Stimulated activated CD8-positive, alpha-beta memory T cell treated with anti-CD3 and anti-CD28 coated beads, Interleukin-7, amount 100 ng/mL, for 1 hour (primary cell): ENCODE measurements around the gene HIPK4.
A peak's percentile ranks its signal among the peaks of the same experiment; 100 is the strongest.

ENCODE experiments used
- DNase-seq, 2 donors: peaks; one replicate each; pipeline ENCODE4 v3.0.0-alpha.2; 2020; ENCODE audit warnings: low read depth in 2 of 2

Gene HIPK4

DNA sequence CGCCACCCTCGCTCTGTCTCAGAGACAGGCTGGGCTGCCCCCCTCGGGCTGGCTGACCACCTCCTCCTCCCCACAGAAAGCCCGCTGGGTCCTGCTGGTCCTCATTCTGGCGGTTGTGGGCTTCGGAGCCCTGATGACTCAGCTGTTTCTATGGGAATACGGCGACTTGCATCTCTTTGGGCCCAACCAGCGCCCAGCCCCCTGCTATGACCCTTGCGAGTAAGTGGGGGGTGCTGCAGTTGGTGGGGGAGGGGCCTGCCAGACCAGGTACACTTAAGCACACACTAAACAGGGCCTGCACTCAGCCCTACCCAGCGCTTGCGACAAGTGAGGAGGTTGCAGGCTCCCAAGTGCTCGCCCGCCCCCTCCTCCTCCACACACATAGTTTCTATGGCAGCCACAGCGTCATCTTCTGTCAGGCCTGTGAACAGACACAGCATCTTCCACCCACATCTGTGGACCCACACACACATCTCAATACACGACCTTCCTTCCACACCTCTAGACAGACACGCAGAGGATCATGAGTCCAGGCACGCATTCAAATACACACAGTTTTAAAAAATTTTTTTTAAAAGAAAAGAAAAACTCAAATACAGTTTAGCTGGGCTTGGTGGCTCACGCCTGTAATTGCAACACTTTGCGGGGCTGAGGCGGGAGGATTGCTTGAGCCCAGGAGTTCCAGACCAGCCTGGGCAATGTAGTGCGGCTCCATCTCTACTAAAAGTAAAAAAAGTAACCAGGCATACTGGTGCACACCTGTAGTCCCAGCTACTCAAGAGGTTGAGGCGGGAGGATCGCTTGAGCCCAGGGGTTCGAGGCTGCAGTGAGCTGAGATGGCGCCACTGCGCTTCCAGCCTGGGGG, 23.1 kb downstream of the HIPK4 start:
- no peak for DNase-seq

DNA sequence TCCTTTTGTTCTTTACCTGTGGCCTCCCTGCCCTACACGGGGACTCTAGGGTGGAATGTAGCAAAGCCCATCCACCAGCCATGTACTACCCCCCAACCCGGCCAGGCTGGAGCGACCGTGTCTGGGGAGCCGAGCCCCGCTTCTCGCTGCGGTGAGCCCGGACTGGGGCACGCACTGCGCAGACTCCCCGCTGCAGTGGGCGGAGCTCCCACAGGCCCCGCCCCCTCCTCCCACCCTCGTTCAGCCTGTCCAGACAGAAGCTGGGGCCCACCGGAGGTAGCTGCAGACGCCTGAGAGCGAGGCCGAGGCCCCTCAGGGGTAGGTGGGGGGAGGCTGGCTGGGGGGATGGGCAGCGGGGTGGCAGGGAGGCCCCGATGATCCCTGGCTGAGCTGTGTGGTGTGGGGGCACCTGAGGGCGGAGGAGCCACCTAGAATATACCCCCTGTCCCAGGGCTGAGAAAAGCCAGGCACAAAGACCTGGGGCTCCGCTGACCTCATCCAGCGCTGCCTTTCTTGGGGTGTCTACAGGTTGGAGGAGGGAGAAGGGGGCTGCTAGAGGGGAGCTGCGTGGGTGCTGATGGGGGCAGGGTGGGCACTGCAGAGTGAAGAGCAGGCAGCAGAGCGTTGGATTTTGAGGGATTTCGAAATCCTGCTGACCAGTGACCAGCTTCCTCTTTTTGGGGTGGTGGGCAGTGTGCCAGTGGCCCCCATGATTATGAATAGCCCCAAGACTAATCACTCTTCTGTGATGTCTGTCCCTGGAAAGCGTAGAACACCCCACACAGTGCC, 24.2 kb downstream of the HIPK4 start:
- DNase-seq = peak in 1 of 2 donors; percentile 6

DNA sequence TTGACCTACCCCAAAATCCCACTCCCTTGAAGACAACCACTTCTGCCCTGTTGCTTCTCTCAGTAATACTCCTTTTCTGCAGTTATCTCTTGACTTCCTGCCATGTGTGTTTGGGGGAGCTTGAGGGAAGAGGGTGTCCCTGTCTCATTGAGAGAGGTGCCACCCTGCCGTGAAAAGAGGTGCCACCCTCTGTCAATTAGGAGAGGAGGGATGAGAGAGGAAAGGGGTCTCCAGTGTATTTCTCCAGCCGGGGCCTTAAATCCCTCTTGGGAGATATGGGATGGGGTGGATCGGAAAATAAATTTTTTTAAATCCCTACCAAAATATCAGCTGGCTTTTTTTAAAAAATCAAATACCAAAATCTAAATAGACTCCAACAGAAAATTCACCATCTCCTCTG, 25.0 kb downstream of the HIPK4 start:
- no peak for DNase-seq

DNA sequence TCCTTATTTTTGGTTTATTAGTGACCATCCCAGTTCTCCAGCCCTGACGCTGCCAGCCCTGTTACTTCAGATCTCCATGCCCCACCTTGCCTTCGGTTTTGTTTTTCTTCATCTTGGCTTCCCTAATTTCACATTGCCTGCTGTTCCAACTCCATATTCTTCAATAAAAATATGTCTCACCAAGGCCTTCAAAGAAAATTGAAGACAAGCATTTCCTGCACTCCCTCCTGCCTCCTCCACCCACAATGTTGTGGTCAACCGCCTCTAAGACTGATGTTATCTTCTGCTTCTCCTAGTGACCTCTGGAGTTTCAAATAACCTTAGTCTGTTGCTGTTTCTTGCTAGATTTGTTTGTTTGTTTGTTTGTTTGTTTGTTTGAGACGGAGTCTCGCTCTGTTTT, 26.9 kb downstream of the HIPK4 start:
- DNase-seq = no peak

DNA sequence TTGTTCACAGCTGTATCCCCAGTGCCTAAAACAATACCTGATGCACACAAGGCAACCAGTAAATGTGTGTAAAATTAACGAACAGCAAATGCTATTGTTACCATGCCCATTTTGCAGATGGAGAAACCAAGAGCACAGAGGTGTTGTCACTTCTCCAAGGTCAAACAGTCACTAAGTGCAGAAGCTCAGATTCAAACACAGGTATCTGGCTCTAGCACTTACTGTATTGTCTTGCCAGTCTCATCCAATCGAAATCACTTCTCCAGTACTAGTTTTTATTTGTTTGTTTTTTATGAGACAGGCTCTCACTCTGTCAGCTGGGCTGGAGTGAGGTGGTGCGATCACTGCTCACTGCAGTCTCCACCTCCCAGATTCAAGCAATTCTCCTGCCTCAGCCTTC, 27.8 kb downstream of the HIPK4 start:
- no peak for DNase-seq

DNA sequence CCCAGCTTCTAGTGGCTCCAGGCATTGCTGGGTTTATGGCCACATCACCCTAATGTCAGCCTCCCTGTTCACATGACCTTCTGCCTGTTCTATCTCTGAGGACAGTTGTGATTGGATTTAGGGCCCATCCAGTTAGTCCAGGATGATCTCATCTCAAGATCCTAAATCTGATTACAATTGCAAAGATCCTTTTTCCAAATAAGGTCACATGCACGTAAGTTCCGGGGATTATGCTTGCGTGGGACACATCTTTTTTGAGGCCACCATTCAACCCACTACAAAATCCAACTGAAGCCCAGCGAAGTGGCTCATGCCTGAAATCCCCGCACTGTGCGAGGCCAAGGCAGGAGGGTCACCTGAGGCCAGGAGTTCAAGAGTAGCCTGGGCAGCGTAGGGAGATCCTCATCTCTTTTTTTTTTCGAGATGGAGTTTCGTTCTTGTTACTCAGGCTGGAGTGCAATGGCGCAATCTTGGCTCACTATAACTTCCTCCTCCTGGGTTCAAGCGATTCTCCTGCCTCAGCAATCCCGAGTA, 29.2 kb downstream of the HIPK4 start:
- no peak for DNase-seq

DNA sequence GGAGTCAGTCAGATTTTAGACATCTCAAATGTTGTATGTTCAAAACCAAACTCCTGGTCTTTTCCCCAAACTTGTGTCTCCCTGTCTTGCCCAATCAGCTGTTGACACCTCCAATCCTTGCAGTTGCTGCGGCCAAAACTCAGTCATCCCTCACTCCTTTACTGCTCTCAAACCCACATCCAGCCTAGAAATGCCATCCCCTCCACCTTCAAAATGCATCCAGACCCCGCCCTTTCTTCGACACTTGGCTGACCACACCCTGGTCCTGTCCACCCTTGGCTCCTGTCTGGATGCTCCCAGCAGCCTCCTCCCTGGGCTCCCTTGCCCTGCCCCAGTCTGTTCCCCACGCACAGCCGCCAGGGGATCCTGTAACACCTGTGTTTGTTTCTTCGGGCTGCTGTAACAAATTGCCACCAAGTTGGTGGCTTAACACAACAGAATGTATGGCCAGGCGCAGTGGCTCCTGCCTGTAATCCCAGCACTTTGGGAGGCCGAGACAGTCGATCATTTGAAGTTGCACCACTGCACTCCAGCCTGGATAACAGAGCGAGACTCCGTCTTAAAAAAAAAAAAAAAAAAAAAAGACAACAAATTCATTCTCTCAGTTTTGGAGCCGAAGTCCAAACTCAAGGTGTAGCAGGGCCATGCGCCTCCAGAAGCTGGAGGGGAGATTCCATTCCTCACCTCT, 29.8 kb downstream of the HIPK4 start:
- no peak for DNase-seq

DNA sequence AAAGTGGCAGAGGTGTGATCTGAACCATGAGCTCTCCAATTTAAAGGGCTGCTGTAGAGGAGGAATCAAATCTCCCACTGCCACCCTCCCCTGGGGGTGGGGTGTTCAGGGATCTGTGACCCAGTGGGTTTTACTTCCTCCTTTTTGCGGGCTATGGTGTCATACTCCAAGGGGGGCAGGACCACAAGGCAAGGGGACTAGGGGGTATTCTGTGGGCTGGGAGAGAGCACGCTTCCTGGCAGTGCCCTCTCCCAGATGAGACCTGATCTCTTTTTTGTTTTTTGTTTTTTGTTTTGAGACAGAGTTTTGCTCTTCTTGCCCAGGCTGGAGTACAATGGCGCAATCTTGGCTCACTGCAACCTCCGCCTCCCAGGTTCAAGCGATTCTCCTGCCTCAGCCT, 31.2 kb downstream of the HIPK4 start:
- no peak for DNase-seq

DNA sequence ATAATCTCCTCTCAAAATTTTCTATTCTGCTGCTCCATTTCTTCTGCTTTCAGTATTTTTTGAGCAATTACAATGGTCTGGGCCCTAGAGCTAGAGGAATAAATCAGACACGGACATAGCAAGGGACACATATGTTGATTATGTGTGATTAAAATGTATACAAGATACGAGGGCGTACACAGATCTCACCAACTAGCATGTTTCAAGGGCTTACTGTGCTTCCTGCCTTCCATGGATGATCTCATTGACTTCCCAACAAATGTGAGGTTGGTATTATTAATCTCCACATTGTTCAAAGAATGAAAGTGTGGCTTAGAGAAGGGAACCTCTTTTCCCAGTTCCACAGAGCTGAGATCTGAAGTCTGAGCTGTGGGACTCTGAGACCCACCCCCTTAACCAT, 32.3 kb downstream of the HIPK4 start:
- DNase-seq = no peak

DNA sequence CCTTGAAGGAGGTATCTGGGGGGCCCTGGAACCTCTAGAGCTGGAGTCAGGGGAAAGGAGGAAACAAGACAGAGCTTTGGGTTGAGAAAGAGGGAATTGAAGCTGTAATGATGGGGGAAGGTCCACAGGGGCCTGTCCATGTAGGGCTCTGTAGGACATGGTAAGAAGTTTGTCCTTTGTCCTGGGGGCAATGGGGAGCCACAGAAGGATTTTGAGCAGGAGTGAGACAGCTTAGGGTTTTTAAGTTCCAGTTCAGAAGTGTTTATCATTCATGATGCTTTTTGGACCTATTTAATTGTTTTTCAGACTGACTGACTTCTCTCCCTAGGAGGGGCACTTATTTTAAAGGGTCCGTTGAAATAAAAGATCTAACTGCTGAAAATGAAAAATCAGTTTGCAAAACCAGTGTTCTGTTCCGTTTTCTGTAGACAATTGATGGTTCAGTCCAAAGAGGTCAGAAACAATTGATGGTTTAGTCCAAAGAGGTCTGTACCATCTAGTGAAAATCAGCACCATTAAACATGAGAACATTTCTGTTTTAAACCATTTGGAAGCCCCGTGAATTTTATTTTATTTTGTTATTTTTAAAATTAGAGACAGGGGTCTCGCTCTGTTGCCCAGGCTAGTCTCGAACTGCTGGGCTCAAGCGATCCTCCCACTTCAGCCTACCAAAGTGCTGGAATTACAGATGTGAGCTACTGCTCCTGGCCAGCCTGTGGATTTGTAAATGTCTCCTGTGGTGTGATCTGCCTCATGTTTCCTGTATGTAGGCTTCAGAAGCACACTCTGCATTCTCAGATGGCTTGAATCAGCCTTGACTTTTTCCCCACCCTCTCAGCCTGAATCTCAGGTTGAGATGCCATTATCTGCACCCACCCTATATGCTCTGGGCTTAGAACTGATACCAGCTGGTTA, 33.0 kb downstream of the HIPK4 start:
- no peak for DNase-seq

DNA sequence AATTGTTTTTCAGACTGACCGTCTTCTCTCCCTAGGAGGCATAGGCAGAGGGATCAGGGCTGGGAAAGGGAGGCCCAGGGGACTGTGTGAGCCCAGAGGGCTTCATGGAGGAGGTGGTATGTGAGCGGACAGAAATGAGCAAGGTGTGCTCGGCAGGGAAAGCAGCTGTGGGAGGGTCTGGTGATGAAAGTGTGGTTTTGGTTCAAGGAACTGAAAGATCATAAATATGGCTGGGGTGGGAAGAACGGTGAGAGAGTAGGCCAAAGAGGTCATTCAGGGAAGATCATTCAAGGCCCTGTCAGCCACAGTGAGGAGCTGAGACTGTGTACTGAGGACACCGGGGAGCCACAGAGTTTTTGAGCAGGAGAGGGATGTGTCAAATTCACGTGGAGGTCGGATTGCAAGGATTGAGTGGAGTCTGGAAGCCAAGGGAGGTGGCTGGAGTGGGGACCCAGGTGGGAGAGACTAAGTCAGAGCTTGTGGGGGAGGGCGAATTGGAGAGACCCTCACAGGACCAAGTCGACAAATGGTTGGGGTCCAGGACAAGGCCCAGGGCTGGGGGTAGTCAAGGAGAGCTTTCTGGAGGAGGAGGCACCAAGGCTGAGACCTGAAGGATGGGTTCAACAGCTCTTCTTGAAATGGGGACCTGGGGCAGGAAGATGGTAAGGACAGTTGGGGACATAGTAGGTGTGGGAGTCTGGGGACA, 33.9 kb downstream of the HIPK4 start:
- DNase-seq = no peak

DNA sequence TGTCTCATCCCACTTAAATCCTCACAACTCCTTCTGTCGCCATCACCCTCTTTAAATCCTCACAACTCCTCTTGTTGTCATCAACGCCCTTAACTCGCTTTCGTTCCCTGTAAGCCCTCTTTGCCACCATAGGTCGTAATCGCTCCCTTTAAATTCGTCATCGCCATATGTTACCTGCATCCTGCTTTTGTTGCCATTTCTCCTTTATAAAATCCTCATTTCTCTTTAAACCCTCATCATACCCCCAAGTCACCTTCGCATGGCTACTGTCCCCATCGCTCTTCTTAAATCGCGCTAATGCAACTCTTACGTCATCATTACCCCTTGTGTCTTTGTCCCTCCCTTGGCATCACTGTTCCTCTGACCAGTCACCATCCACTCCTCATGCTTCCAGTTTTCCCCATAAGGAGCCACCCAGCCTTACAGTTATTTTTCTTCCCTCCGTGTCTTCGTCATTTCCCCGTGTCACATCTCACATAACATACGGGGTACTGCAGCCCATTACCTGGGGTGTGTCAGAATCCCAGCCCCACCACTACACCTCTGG, 40.9 kb downstream of the HIPK4 start:
- no peak for DNase-seq

DNA sequence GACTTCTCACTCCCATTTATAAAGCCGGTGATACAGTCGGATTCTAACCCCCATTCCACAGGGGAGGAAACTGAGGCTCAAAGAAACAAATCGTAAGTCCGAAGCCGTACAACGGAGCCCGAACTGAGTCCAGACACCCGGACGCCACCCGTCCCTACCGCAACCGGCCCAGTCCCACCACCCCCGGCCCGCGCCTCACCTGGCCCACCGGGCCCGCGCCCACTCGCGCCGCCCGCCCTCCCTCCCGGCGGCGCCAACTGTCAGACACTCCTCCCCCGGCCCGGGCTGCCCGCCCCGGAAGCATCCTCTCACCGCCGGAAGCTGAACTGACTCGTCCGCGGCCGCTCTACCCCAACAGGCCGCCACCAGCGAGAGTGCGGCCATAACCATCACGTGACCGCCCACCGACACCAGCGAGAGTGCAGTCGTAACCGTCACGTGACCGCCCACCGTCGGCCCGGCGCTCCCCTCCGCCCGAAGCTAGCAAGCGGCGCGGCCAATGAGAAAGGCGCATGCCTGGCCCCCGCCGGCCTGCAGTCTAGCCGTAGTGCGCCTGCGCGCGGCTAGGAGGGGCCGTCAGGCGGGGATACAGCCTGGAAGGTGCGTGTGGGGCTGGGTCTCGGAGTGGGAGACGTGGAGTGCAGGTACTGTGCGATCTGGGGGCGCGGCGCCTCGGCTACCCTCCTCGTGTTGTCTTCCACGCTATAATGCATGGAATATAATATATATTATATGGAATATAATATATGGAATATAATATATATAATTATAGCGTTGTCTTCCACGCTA, 41.7 kb downstream of the HIPK4 start, which contains the start of the genes C19orf47 and PLD3:
C19orf47 (minus strand) TSS at position 273 of the 789 bp plus-strand sequence. CDS start 6,540 bp downstream, outside the sequence.
PLD3 (plus strand) TSS at position 571 of the 789 bp plus-strand sequence. CDS start 17,789 bp downstream, outside the sequence.
- DNase-seq = peak; percentile 94 to 96

DNA sequence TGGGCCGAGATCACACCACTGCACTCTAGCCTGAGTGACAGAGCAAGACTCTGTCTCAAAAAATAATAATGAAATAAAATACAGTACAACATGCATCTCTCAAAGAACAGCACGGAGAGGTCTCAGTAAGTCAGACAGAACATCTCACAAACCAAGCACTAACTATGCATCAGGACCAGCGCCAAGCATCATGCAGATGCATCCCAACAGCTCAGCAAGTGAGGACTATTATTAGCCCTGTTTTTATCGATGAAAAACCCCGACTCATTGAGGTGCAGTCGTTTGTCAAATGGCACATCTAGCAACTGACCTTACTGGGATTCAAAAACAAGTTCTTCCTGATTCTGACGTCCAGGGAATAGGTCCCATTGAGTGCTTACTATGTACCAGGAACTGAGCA, 45.6 kb downstream of the HIPK4 start:
- no peak for DNase-seq

DNA sequence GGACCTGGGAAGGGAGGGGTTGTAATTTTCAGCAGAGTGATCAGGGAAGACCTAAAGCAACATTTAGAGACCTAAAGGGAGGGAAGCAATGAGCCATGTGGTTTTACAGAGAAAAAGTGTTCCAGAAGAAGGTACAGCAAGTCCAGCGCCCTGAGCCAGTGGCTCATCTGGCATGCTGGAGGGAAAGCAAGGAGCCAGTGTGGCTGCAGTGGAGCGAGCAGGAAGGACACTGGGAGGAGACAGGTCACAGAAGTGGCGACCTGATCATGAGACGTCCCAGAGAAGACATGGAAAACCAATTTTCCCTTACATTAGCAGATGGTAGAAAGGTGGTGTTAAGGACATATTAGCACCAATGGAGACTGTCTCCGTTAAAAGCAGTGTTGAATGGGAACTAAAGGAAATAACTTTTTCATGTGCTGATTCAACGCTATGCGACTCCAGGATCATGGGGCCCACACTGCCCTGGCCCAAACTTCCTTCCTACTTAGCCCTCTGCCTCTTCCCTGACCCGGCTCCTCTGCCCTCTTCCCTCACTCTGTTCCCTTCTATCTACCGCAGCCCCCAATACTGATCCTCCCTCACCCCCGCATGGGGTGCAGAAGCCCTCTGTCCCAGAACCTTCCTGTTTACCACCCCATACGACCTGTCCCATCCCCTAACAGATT, 47.2 kb downstream of the HIPK4 start:
- no peak for DNase-seq

DNA sequence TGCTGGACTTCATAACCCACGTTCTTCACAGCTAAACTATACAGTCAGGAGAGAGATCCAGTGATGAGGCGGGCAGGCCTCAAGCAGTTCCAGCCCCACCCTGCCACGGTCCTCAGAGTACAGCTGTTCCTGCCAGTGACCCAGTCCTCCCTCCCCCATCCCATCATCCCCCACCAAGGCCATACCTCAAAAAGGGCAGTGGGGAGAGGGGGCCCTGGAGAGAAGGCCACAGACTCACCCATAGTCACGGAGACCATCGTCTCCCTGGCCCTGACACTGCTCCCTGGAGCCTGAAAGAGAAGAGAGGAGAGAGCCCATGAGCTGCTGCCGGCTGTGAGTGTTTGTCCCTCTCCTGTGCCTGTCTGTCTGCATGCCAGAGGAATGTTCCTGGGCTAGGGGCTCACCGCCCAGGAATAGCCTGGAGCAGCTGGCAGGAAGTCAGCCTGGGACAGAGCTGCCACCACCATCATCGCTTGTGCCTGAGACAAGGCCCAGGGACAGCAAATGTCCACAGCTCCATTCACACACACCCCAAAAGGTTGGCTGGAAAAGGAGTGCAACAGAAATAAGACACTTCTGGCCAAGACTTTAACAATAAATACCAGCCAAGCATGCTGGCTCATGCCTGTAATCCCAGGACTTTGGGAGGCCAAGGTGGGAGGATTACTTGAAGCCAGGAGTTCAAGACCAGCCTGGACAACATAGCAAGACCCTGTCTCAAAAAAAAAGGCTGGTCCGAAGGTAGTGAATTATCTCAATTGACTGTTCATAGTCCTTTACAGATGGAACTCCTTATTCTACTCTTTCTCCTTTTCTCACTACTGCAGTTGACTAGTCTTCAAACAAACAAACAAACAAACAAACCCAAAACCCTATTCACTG, 48.1 kb downstream of the HIPK4 start:
- DNase-seq = no peak

DNA sequence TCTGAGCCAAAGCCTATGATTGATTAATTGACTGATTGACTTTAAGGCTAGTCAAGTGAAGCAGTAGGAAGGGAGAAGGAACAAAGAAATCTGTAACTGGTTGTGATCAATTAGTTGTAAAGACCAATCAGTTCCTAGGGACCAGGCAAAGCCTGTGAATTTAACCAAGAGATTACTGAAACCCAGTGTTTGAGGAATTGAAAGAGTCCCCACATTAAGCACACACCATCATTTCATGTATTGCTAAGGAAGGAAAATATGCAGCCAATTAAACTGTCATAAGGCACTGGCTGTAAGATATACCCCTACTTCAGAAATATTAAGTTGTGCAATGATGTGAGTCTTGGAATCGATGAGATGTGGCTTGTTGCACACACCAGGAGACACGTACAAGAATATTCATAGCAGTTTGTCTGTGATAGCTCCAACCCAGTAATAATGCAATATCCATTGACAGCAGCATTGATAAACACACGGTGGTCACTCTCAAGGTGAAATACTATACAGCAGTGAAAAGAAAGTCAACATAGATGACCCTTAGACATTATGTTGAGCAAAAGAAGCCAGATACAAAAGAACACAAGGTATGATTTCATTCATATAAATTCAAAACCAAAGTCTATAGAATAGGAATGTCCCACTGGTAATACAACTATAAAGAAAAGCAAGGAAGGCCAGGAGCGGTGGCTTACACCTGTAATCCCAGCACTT, 50.8 kb downstream of the HIPK4 start:
- no peak for DNase-seq
